ENCODE results near the gene F10.
"Not testable (repeated sequence)": the region's sequence is repeated elsewhere in the genome, so short reads cannot be mapped to it uniquely, and the experiment has no call there.

The F10 gene

GRCh38 chr13:113086991-113087922, 35.3 kb upstream of the F10 start:
- no peak for DNase-seq

GRCh38 chr13:113087923-113088690, 34.5 kb upstream of the F10 start:
- no peak for DNase-seq

GRCh38 chr13:113088691-113089020, 33.9 kb upstream of the F10 start:
- DNase-seq, result no peak

- DNase-seq, result no peak
These were observed 32.7 kb upstream of the F10 start for GRCh38 chr13:113089693-113090414.

GRCh38 chr13:113090415-113090770, 32.2 kb upstream of the F10 start:
- no peak for DNase-seq

- DNase-seq, result no peak
These were observed 31.8 kb upstream of the F10 start for GRCh38 chr13:113090806-113091205.

- no peak for DNase-seq
These were observed 31.3 kb upstream of the F10 start for GRCh38 chr13:113091211-113091771.

GRCh38 chr13:113091891-113092775, 30.5 kb upstream of the F10 start:
- no peak for DNase-seq

- no peak for DNase-seq
These were observed 29.6 kb upstream of the F10 start for GRCh38 chr13:113092776-113093579.

GRCh38 chr13:113093580-113094409, 28.8 kb upstream of the F10 start:
- no peak for DNase-seq

GRCh38 chr13:113094410-113094800, 28.2 kb upstream of the F10 start:
- DNase-seq, result no peak

- no peak for DNase-seq
These were observed 27.2 kb upstream of the F10 start for GRCh38 chr13:113095146-113096051.

- DNase-seq, result no peak
These were observed 26.4 kb upstream of the F10 start for GRCh38 chr13:113096052-113096744.

- DNase-seq, result no peak
These were observed 25.8 kb upstream of the F10 start for GRCh38 chr13:113096745-113097305.

- no peak for DNase-seq
These were observed 24.9 kb upstream of the F10 start for GRCh38 chr13:113097651-113098050.

- DNase-seq, result no peak
These were observed 24.4 kb upstream of the F10 start for GRCh38 chr13:113098162-113098732.

- DNase-seq, result no peak
These were observed 23.5 kb upstream of the F10 start for GRCh38 chr13:113099142-113099541.

- not testable (repeated sequence) for DNase-seq
These were observed 20.3 kb upstream of the F10 start for GRCh38 chr13:113102302-113102701.

Data from activated naive CD4-positive, alpha-beta T cell treated with Interleukin-2 at 50 U/mL for 16 hours (primary cell).